Hepatic stellate cell (primary cell): Measurements from ENCODE around the gene FAM184A.
"Not testable (repeated sequence)": the region's sequence is repeated elsewhere in the genome, so short reads cannot be mapped to it uniquely, and the experiment has no call there.

Source experiments
- DNase-seq: peaks from one replicate; pipeline ENCODE4 v3.0.0; 2011; ENCODE audit warnings: low spot score

Gene FAM184A

DNA sequence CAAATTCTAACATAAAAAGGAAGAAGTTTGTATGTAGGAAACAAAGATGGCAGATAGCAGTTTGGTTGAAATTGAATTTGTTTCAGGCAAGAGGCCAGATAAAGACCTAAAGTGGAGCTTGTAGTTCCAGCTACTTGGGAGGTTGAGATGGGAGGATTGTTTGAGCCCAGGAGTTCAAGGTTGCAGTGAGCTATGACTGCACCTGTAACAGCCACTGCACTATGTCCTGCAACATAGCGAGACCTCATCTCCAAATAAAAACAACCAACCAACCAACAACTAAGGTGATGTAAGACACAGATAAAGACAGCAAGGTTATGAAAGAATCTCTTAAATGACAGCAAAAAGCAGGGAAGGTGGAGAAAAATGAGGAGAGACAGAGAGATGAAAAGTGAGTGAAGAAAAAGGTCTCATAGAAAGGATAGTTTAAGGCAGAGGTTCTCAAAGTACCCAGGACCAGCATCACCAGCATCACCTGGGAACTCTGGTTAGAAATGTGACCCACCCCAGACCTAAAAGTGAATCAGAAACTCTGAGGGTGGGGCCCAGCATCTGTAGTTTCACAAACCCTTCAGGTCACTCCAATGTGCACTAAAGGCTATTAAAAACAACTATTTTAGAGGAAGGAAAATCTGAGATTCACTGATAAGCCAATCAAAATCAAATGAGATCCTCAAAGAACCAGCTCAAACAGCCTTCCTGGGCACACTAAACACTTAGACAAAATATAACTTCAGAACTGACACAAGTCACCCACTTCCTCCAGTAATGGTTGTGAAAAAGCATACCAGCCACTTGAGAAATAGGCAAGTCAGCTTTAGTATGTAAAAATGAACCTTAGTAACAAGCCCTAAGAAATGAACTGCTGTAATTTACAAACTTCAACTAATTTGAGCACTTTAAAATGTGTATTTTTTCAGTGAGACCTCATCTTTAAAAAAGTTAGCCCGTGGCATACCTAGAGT lies 57.6 kb downstream of the FAM184A start:
- DNase-seq: no peak

DNA sequence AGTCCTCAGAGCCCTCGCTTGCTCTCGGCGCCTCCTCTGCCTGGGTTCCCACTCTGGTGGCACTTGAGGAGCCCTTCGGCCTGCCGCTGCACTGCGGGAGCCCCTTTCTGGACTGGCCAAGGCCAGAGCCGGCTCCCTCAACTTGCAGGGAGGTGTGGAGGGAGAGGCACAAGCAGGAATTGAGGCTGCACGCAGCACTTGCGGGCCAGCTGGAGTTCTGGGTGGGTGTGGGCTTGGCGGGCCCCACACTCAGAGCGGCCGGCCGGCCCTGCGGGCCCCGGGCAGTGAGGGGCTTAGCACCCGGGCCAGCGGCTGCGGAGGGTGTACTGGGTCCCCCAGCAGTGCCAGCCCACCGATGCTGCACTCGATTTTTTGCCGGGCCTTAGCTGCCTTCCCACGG lies 63.3 kb downstream of the FAM184A start:
- not testable (repeated sequence) for DNase-seq

DNA sequence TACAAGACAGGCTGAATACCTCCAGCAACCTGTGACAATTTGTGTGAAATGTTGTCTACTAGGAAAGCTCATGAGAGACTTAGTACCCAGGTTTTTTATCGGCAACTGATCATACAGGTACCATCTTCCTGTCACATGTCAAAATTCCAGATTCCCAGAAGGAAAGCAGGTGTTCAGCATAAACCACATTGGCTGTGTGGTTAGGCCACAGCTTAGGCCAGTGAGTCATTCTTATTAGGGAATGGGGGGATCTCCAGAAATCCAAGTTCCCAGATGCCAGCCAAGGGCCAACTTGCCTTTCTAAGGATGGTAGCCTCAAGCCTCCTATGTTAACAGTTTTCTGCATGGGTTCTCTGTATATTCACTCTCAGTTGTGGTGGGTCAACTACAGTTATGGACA lies 65.9 kb downstream of the FAM184A start:
- DNase-seq: no peak

DNA sequence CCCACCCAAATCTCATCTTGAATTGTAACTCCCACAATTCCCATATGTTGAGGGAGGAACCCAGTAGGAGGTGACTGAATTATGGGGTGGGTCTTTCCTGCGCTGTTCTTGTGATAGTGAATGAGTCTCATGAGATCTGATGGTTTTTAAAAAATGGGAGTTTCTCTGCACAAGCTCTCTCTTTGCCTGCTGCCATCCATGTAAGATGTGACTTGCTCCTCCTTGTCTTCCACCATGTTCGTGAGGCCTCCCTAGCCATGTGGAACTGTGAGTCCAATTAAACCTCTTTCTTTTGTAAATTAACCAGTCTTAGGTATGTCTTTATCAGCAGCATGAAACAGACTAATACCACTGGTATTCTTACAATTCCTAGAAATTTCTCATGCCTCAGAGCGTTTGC lies 69.2 kb downstream of the FAM184A start:
- not testable (repeated sequence) for DNase-seq

DNA sequence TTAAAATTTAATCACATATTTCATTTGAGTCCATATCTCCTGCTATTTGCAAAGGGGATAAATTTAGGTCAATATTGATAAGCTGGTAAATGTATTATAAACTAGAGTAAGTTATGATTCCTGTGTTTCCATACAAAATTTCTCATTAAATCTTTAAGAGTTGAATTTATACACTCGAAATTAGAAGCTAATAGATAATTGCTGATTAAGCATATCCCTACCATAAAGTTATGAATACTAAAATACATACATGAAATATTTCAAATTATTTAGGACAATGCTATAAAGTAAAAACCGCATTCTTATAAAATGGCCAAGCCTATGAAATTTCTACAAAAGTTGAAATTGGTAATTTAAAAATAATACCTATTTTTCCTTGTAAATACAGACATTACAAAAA lies 71.5 kb downstream of the FAM184A start:
- DNase-seq: no peak

DNA sequence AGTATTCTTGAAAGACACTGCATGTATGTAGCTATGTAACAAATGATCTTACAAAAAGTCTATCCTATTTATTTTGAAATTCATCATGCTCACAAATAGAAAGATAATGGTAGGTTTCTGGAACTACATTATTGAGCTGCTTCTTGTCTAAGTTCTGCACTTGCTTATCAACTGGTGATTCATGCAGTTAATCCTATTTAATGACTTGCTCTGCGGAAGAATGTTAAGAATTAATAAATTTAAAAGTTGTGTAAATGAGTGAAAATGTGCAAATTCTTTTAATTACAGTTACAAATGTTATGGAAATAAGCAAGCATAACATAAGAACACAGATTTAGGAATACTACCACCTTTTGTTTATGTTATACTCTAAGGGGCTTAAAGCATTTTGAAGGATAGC lies 76.4 kb downstream of the FAM184A start:
- no peak for DNase-seq

DNA sequence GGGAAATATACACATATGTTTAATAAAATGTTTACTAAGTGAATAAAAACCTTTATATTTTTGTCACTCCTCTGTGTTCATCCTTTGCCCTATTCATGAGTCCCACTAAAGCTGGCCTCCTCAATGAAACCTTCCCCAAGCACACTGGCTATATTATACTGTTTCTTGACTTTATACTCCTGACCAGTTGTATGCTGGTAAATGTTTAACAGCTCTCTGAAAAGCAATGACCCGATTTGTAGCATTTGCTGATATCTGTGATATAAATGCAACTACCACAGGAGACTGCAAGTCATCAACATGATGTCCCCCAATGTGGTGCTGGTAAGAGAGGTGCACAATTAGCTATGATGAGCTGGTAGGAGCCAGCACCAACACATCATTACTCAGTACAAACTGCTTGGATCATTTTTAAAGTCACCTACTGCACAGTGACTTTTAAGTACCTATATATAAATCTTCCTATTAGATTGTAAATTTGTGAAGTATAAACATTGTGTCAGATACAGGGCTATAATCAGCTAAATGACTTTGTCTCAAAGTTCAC lies 78.9 kb downstream of the FAM184A start:
- DNase-seq: no peak

DNA sequence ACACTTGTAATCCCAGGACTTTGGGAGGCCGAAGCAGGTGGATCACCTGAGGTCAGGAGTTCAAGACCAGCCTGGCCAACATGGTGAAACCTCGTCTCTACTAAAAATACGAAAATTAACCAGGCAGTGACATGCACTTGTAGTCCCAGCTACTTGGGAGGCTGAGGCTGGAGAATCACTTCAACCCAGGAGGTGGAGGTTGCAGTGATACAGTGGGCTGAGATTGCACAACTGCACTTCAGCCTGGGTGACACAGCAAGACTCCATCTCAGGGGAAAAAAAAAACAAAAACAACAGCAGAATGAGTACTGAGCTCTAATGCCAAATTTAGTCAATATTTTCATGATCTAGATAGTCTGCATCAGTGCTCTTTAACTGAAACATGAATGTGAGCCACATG lies 81.0 kb downstream of the FAM184A start:
- not testable (repeated sequence) for DNase-seq

DNA sequence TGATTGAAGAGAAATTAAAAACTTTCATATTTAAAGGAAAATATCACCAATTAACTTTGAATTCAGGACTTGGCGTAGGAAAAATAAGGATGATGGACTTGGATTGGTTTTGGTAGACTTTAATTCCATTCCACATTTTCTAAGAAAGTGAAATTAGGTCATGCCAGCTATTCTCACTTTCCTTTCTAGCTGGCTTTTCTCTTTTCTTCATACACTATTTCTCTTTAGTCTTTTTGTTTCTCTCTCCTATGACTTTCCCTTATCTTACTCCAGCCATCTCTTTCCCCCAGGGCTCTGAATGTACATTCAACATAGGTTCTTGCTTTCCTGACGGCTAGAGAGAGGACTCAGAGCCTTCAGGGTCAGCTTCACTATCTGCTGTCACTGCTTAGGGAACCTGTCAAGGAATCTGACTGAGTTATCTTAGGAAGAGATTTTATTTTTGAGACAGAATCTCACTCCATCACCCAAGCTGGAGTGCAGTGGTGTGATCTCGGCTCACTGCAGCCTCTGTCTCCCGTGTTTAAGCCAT lies 82.1 kb downstream of the FAM184A start:
- DNase-seq: no peak

DNA sequence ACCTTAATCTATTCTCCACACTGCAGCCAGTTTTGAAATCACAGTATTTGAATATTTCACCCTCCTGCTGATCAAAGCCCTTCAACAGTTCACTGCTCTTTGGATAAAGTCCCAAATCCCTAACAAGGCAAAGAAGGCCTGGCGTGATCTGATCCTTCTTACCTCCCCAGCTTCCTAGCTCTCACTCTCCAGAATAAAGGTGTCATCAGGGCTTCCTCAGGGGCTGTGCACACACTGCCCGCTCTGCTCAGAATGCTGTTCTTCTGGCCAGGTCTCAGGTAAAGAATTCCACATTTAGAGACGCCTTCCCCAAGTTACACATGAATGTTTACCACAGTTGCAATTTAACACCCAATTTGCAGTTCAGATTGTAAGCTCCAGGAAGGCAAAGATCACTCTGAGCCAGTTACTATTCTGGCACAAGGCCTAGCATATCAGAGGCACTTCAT lies 84.6 kb downstream of the FAM184A start:
- no peak for DNase-seq

DNA sequence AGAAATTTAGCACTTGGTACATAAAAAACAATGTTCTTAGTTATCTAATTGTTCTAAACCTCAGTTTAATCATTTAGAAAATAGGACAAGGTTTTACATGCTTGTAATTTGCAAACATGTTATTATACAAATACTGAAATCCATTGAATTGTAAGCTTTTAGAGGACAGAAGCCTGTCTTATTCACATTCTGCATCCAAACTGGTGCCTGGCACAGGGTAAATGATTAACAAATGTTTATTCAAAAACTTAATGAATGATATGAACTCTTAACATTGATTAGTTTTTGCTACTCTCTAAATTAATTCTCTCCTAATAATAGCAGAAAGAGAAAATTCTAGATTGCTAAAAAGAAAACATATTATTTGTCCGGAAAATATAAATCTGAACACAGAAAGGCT lies 85.1 kb downstream of the FAM184A start:
- no peak for DNase-seq

DNA sequence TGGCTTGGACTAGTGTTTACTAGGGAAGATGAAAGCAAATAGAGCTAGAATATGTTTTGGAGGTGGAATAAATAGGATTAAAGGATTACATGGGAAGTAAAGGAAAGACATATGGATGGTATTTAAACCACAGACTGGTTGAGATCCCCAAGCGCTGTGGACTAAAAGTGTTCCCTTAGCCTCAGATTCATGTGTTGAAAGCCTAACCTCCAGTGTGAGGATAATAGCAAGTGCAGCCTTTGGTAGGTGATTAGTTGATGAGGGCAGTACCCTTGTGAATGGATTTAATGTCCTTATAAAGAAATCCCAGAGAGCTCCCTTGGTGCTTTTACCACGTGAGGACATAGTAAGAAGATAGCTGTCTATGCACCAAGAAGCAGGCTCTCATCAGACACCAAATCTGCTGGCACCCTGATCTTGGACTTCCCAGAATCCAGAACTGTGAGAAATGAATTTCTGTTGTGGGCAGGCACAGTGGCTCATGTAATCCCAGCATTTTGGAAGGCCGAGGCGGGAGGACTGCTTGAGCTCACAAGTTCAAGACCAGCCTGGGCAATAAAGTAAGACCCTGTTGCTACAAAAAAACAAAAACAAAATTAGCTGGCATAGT lies 86.2 kb downstream of the FAM184A start:
- no peak for DNase-seq

DNA sequence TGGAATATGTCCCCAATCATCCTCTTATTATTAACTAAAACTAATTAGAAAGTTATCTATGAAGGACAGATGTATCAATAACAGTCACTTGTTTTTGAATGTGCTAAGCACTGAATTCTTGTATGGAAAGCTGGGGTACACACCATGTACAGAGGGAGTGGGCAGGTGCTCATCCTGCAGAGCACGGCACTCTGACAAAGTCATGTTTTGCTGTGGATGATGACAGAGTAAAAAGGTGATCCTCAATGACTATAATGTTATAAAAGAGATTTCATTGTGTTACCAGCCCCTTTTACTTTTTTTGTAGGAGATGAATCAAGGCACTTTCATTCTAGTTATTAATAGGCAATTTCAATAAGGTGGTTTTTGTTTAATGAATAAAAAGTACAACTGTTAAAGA lies 92.2 kb downstream of the FAM184A start:
- DNase-seq: no peak

DNA sequence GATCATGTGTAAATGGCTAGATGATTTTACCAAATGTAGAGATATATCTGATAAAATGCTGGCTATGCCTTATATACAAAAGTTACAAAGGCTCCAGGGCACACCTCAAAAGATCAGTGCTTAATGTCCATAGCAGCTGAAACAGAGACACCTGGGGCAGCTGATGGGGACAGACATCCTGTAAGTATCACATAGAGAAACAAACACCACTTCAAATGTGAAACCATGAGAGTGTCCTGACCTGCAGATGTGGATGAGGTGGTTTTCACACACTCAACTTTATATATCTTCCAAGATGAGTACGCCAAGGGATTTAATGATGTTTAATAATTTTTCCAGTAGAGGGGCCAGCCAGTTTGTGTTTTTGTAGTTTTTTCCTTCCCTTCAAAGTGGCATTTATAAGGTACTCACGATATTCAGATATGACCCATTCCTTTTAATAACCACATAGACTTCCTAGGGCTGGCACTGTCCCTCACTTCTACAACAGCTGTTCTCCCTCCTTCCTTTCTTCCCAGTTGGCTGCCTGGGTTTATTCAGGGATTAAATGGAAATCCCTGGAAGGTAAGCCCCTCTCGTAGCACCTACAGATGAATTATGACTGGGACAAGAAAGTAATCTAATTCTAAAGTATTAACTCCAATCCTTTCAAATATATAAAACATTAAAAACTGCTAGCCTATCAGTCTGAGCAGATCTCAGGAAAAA lies 93.2 kb downstream of the FAM184A start:
- no peak for DNase-seq

DNA sequence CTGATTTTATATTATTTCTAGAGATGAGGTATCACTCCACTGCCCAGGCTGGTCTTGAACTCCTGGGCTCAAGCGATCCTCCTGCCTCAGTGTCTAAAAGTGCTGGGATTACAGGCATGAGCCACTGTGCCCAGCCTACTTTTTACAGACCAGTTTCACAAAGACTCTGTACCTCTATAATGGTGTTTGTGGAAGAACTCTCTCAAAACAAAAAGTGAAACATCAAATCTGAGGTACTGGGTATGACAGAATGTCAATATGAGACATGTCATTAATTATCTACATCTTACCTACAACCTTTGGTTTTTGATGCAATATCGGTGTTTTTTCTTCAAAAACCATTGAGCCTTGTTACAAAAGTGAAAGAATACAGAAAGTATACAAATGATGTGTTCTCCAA lies 94.1 kb downstream of the FAM184A start:
- no peak for DNase-seq

DNA sequence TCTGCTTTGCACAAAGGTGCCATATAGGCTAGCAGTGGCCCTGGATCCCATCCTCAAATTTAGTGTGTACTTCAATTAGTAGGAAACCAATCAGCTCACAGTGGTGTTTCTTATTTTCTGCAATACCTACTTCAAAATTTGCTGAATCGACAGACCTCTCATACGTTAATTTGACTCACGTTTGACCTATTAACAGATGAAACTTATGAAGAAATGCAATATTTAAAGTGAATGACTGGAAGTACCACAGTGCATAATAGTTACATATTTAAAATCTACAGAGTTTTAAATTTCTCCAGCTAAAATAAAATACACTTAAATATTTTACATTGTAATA lies 95.9 kb downstream of the FAM184A start:
- no peak for DNase-seq

DNA sequence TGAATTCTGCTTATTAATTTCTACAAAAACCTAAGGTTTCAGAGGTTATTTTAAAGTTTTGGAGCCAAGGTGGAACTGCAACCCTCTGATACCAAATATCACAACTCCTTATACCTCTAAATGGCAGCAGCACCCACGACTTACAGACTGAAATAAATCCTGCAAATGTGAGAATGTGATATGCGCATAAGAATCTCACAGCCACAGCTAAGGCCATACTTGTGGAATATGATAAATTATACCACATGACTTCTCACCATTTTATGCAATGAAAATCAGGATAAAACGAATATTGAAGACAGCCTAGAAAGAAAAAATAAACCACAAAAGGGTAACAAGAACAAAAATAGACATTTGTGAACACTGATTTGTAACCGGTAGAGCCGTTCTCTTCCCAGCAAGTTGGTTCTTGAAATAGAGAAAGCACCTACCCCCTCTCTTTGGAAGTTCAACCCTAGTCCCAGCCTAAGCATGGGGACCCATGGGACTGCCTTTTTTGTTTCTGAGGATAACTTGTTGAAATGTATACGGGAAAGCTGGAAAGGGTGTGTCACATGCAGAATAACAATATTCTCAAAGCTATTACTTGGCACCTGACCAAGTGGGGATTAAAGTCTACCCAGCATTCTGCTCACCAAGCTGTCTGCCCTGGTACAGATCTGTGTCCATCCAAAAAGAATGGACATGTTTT lies 96.4 kb downstream of the FAM184A start:
- DNase-seq: no peak

DNA sequence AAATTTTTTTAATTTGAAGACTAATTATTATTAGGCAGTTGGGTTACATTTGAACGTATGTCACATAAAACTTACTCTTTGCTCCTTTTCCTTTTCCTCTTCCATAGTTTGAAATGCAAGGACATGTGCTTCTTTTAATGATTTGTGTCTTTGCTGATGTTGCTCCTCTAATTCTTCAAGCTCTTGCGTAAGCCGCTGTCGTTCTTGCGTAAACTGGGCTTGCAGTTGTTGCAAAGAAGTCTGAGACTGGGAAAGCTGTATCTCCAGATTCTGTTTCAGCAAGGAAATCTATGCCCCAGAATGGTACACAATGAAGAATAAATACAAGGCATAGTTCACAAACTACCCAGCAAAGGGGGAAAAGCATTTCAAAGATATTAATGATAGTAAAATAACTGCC lies 98.4 kb downstream of the FAM184A start:
- DNase-seq: no peak

DNA sequence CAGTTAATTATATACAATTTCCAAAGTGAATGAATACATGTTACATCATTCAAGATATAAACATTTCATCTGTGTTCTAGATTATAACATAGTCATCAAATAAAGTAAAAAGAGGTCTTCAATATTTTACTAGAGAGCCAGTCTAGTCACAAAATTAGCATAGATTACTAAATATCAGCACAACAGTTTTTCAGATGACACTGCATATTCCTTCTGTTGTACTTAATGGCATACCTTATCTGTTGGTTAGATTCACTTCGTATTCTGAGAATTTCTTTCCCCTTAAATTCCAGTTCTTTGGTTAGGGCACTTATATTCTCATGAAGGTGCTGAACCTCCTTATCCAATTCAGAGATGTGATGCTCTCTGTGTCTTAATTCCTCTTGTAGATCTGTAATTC lies 103.7 kb downstream of the FAM184A start:
- no peak for DNase-seq

DNA sequence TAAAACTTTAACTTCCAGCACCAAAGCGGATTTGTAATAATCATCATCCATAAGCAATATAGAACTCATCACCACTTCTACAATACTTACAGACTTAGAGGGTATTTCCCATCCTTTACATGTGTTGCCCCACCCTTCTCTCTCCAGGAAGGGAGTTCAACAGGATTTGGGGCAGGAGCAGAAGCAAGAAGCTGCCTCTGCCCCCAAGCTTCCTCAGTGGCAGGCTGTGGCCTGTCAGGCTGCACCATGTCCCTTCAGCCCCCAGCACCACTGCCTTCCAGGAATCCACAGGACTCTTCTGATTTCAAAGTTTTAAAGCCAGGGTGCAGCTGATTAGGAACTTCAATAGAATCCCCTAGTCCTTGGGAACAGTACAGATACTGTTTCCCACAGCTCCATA lies 106.8 kb downstream of the FAM184A start:
- no peak for DNase-seq

DNA sequence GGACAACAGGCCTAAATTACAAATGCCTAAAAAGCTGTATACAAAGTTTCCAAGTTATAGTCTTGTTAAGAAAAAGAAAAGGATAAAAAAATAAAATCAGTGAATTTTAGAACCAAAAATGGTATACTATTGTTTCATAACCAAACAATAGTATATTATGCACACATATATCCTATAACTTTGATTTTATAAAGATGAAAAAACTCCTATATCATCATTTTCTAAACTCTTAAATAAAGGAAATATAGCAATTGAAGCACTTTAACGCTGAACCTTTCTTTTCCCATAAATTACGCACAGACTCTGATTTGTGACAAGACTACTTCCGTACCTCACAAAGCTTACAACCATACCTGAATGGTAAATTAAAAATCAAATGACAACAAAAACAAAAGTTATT lies 107.6 kb downstream of the FAM184A start:
- DNase-seq: no peak

DNA sequence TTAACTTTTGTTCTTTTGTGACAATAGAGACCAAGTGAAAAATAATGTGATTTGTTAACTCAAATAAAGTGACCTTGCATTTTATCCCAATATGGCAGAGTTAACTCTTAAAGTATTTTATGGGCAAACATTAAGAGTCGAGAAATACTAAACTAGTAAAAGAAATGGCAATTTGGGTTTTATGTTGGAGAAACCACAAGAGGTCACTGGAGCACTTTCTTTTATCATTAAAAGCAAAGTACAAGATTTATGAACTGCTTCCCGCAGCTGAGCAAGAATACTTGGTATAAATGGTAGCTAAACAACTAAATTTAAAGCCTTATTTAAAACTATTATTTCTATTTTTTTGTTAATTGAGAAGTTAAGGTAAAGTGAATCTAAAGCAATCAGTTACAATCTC lies 110.0 kb downstream of the FAM184A start:
- DNase-seq: no peak
